Trophoblast cell (in vitro differentiated cells and primary cell): ENCODE results near the gene ACSL4.

Source experiments
- DNase-seq, 2 donors: peaks; one replicate each; pipeline ENCODE4 v3.0.0-alpha.2; 2016
- H2AFZ ChIP-seq: 2 replicates; pipeline ENCODE4 v1.6.1; 2013; ENCODE audit warnings: low read length, moderate library complexity, mild to moderate bottlenecking; ENCODE audit not compliant: insufficient read depth, poor library complexity
- H2AK5ac ChIP-seq: 2 replicates; pipeline ENCODE4 v1.6.1; 2013; ENCODE audit warnings: mild to moderate bottlenecking, low read length
- H2BK120ac ChIP-seq: 2 replicates; pipeline ENCODE4 v1.6.1; 2013; ENCODE audit warnings: low read length, mild to moderate bottlenecking, moderate library complexity; ENCODE audit not compliant: insufficient read depth, poor library complexity
- H2BK12ac ChIP-seq: 2 replicates; pipeline ENCODE4 v1.6.1; 2013; ENCODE audit warnings: mild to moderate bottlenecking, low read length, moderate library complexity
- H2BK5ac ChIP-seq: 2 replicates; pipeline ENCODE4 v1.6.1; 2013; ENCODE audit warnings: low read length, low read depth, moderate library complexity, mild to moderate bottlenecking; ENCODE audit not compliant: poor library complexity
- H3K14ac ChIP-seq: 2 replicates; pipeline ENCODE4 v1.6.1; 2013; ENCODE audit warnings: mild to moderate bottlenecking, low read length
- H3K18ac ChIP-seq: 2 replicates; pipeline ENCODE4 v1.6.1; 2013; ENCODE audit warnings: mild to moderate bottlenecking, low read length
- H3K23ac ChIP-seq: 2 replicates; pipeline ENCODE4 v1.6.1; 2013; ENCODE audit warnings: low read length
- H3K27ac ChIP-seq: 2 replicates; pipeline ENCODE4 v1.5.1; 2013; ENCODE audit warnings: low read depth, mild to moderate bottlenecking, inconsistent platforms, low read length, moderate library complexity
- H3K27me3 ChIP-seq: 2 replicates; pipeline ENCODE4 v1.6.1; 2013; ENCODE audit warnings: inconsistent platforms, mild to moderate bottlenecking, low read length, moderate library complexity; ENCODE audit not compliant: insufficient read depth
- H3K36me3 ChIP-seq, 2 experiments: 1 replicate in 1 of 2; 2 replicates in 1 of 2; pipeline ENCODE4 v1.6.1; 2013; ENCODE audit warnings: low read length in 2 of 2, mild to moderate bottlenecking in 2 of 2, moderate library complexity in 1 of 2; ENCODE audit not compliant: insufficient read depth in 2 of 2, control insufficient read depth in 1 of 2
- H3K4ac ChIP-seq: 2 replicates; pipeline ENCODE4 v1.6.1; 2013; ENCODE audit warnings: low read depth, mild to moderate bottlenecking, low read length, moderate library complexity
- H3K4me1 ChIP-seq, 2 experiments: 1 replicate in 1 of 2; 2 replicates in 1 of 2; pipeline ENCODE4 v1.6.1; 2013; ENCODE audit warnings: low read length in 2 of 2, mild to moderate bottlenecking in 2 of 2, moderate library complexity in 1 of 2; ENCODE audit not compliant: insufficient read depth in 2 of 2, control insufficient read depth in 1 of 2
- H3K4me2 ChIP-seq: 2 replicates; pipeline ENCODE4 v1.6.1; 2013; ENCODE audit warnings: inconsistent platforms, mild to moderate bottlenecking, low read length, moderate library complexity
- H3K4me3 ChIP-seq: 2 replicates; pipeline ENCODE4 v1.5.1; 2013; ENCODE audit warnings: mild to moderate bottlenecking, low read depth, low read length, inconsistent platforms
- H3K79me1 ChIP-seq: one replicate; pipeline ENCODE4 v1.6.1; 2013; ENCODE audit warnings: low read length
- H3K79me2 ChIP-seq: 2 replicates; pipeline ENCODE4 v1.6.1; 2013; ENCODE audit warnings: low read length, mild to moderate bottlenecking; ENCODE audit not compliant: control insufficient read depth, insufficient read depth, poor library complexity
- H3K9ac ChIP-seq: 2 replicates; pipeline ENCODE4 v1.6.1; 2013; ENCODE audit warnings: mild to moderate bottlenecking, low read length
- H3K9me3 ChIP-seq: 2 replicates; pipeline ENCODE4 v1.6.1; 2013; ENCODE audit warnings: low read depth, mild to moderate bottlenecking, control low read depth, inconsistent platforms, low read length; ENCODE audit not compliant: insufficient read depth
- H4K12ac ChIP-seq: 2 replicates; pipeline ENCODE4 v1.6.1; 2013; ENCODE audit warnings: low read depth, mild to moderate bottlenecking, low read length, moderate library complexity
- H4K8ac ChIP-seq: 2 replicates; pipeline ENCODE4 v1.6.1; 2013; ENCODE audit warnings: low read depth, mild to moderate bottlenecking, low read length, moderate library complexity
- H4K91ac ChIP-seq: one replicate; pipeline ENCODE4 v1.6.1; 2013; ENCODE audit warnings: low read depth, mild to moderate bottlenecking, low read length, moderate library complexity
- WGBS: extraction: QIAGEN DNeasy Blood & Tissue Kit; methylation state at CpG from one replicate; pipeline ENCODE4 v1.1.7; 2013; ENCODE audit warnings: missing lambda C conversion rate; ENCODE audit not compliant: insufficient read length, insufficient coverage; ENCODE audit errors: extremely low coverage; 5-methylcytosine and 5-hydroxymethylcytosine counted together

ACSL4 gene

GRCh38 chrX:109720947-109721346 is 12.1 kb downstream of the ACSL4 start:
- Histone ChIP-seq H3K14ac (no peak overlapping the region), H3K4ac (no peak overlapping the region), H3K9me3 (no peaks in the 10 kb centered on the region), H3K4me1 (no peaks in the 10 kb centered on the region), H2BK120ac (no peak overlapping the region), H3K27me3 (no peaks in the 10 kb centered on the region), H3K18ac (no peak overlapping the region), H3K9ac (no peak overlapping the region), H4K12ac (no peak overlapping the region), H3K79me1 (no peaks in the 10 kb centered on the region), H3K4me2 (no peak overlapping the region), H4K91ac (no peak overlapping the region), H3K4me3 (no peak overlapping the region), H2BK12ac (no peak overlapping the region), H3K27ac (no peak overlapping the region), H4K8ac (no peak overlapping the region), H2BK5ac (no peak overlapping the region), H2AK5ac (no peak overlapping the region), H3K79me2 (no peaks in the 10 kb centered on the region), H3K36me3 (no peaks in the 10 kb centered on the region), H3K23ac (no peak overlapping the region), H2AFZ (no peak overlapping the region)
- no CpG with 5 or more reads among the region's 2 CpGs for WGBS
- DNase-seq: no peak

- no peak overlapping the region for H3K9ac ChIP-seq
- H4K8ac ChIP-seq: no peak overlapping the region
- no peaks in the 10 kb centered on the region for H3K4me1 ChIP-seq
- no peak overlapping the region for H2BK120ac ChIP-seq
- no peaks in the 10 kb centered on the region for H3K36me3 ChIP-seq
- H3K9me3 ChIP-seq: no peaks in the 10 kb centered on the region
- DNase-seq: no peak
- no peak overlapping the region for H3K4me3 ChIP-seq
- no peak overlapping the region for H3K14ac ChIP-seq
- no peaks in the 10 kb centered on the region for H3K79me2 ChIP-seq
- H2BK12ac ChIP-seq: no peak overlapping the region
- no CpG with 5 or more reads among the region's 2 CpGs for WGBS
- no peak overlapping the region for H3K27ac ChIP-seq
- no peak overlapping the region for H2AK5ac ChIP-seq
- no peak overlapping the region for H3K23ac ChIP-seq
- no peaks in the 10 kb centered on the region for H3K79me1 ChIP-seq
- H3K4me2 ChIP-seq: no peak overlapping the region
- no peak overlapping the region for H2BK5ac ChIP-seq
- H3K18ac ChIP-seq: no peak overlapping the region
- H4K91ac ChIP-seq: no peak overlapping the region
- H3K4ac ChIP-seq: no peak overlapping the region
- no peaks in the 10 kb centered on the region for H3K27me3 ChIP-seq
- no peak overlapping the region for H4K12ac ChIP-seq
- no peak overlapping the region for H2AFZ ChIP-seq
These were observed 13.8 kb downstream of the ACSL4 start for GRCh38 chrX:109719264-109719663.

GRCh38 chrX:109716431-109717028 is 16.5 kb downstream of the ACSL4 start:
- Histone ChIP-seq H3K23ac (no peak overlapping the region), H3K14ac (no peak overlapping the region)

GRCh38 chrX:109714340-109714958 is 18.6 kb downstream of the ACSL4 start:
- Histone ChIP-seq H3K9ac (no peak overlapping the region), H2BK12ac (no peak overlapping the region), H3K4me3 (no peak overlapping the region), H3K14ac (no peak overlapping the region), H3K79me2 (no peaks in the 10 kb centered on the region), H3K79me1 (no peaks in the 10 kb centered on the region), H3K4ac (no peak overlapping the region), H4K8ac (no peak overlapping the region), H3K18ac (no peak overlapping the region), H3K4me2 (no peak overlapping the region), H3K27me3 (no peaks in the 10 kb centered on the region), H3K36me3 (no peaks in the 10 kb centered on the region), H3K9me3 (no peaks in the 10 kb centered on the region), H4K12ac (no peak overlapping the region), H2BK120ac (no peak overlapping the region), H3K4me1 (no peaks in the 10 kb centered on the region), H2AK5ac (no peak overlapping the region), H2AFZ (no peak overlapping the region), H2BK5ac (no peak overlapping the region), H3K27ac (no peak overlapping the region), H4K91ac (no peak overlapping the region), H3K23ac (no peak overlapping the region)
- peak; percentile 7 to 44 for DNase-seq
- WGBS: no CpG with 5 or more reads among the region's 1 CpG

More at GRCh38 chrX:109716431-109717028, 16.5 kb downstream of the ACSL4 start:
- H3K79me1 ChIP-seq: no peaks in the 10 kb centered on the region
- no peak overlapping the region for H4K12ac ChIP-seq
- no peak overlapping the region for H3K4me2 ChIP-seq
- no peaks in the 10 kb centered on the region for H3K4me1 ChIP-seq
- H3K27me3 ChIP-seq: no peaks in the 10 kb centered on the region
- H3K36me3 ChIP-seq: no peaks in the 10 kb centered on the region
- H2AK5ac ChIP-seq: no peak overlapping the region
- no peak overlapping the region for H3K4me3 ChIP-seq
- H3K4ac ChIP-seq: no peak overlapping the region
- no peak overlapping the region for H2BK12ac ChIP-seq
- WGBS: no CpG with 5 or more reads among the region's 1 CpG
- no peak overlapping the region for H3K9ac ChIP-seq
- no peak overlapping the region for H3K18ac ChIP-seq
- H4K8ac ChIP-seq: no peak overlapping the region
- no peak overlapping the region for H2BK120ac ChIP-seq
- peak in 1 of 2 donors; percentile 5 for DNase-seq
- no peak overlapping the region for H4K91ac ChIP-seq
- no peak overlapping the region for H3K27ac ChIP-seq
- no peak overlapping the region for H2BK5ac ChIP-seq
- H3K79me2 ChIP-seq: no peaks in the 10 kb centered on the region
- H2AFZ ChIP-seq: no peak overlapping the region
- H3K9me3 ChIP-seq: no peaks in the 10 kb centered on the region
